ENCODE data around the gene AQP1.
A peak's percentile ranks its signal among the peaks of the same experiment; 100 is the strongest.

Gene AQP1

DNA sequence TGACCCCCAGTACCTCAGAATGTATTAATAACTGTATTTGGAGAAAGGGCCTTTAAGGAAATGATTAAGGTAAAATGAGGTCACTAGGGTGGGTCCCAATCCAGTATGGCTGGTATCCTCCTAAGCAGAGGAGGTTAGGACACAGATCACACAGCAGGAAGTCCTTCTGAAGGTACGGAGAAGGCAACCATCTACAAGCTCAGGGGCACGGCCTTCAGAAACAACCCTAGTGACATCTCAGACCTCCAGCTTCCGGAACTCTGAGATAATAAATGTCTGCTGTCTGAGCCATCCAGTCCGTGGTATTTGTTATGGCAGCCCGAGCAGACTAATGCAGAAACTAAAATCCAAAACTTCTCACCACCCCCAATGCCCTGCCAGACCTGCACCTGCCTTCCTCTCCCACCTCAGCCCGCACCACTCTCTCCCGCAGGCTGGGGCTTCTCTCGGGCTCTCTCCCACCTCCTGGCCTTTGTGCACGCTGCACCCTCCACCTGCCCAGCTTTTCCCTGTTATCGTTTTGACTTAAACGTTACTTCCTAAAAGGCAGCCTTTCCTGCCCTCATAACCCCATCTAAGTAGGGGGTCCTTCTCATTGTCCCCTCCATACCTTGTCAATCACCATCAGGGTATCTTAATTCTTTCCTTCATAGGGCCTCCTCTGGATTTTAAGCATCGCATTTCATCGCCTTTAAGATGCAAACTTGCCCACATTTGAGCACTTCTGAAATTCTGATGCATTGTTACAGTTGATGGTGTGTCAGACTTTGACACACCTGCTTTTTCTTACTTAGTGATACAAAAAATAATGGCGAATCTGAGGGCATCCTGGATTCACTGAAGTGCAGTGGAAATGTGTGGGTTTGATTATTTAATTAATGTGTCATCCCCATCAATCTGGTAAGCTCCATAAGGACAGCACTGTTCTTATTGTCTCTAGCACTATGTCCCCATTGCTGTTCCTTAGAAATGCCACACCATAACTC lies 32.2 kb upstream of the AQP1 start:
- Histone ChIP-seq H3K36me3 (no peaks in the 10 kb centered on the region), H3K27me3 (ENCODE audit: insufficient read depth, low read depth, severe bottlenecking) (no peaks in the 10 kb centered on the region), H3K4me3 (ENCODE audit: low read depth, low read length) (no peak overlapping the region), H3K9me3 (ENCODE audit: severe bottlenecking) (no peaks in the 10 kb centered on the region), H3K27ac (no peak overlapping the region)
- TF ChIP-seq, protein P1, sequence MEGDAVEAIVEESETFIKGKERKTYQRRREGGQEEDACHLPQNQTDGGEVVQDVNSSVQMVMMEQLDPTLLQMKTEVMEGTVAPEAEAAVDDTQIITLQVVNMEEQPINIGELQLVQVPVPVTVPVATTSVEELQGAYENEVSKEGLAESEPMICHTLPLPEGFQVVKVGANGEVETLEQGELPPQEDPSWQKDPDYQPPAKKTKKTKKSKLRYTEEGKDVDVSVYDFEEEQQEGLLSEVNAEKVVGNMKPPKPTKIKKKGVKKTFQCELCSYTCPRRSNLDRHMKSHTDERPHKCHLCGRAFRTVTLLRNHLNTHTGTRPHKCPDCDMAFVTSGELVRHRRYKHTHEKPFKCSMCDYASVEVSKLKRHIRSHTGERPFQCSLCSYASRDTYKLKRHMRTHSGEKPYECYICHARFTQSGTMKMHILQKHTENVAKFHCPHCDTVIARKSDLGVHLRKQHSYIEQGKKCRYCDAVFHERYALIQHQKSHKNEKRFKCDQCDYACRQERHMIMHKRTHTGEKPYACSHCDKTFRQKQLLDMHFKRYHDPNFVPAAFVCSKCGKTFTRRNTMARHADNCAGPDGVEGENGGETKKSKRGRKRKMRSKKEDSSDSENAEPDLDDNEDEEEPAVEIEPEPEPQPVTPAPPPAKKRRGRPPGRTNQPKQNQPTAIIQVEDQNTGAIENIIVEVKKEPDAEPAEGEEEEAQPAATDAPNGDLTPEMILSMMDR (IDR thresholded peaks at IDR 0.05; ENCODE audit: low read depth, low read length), result no peak
- DNase-seq, result no peak

DNA sequence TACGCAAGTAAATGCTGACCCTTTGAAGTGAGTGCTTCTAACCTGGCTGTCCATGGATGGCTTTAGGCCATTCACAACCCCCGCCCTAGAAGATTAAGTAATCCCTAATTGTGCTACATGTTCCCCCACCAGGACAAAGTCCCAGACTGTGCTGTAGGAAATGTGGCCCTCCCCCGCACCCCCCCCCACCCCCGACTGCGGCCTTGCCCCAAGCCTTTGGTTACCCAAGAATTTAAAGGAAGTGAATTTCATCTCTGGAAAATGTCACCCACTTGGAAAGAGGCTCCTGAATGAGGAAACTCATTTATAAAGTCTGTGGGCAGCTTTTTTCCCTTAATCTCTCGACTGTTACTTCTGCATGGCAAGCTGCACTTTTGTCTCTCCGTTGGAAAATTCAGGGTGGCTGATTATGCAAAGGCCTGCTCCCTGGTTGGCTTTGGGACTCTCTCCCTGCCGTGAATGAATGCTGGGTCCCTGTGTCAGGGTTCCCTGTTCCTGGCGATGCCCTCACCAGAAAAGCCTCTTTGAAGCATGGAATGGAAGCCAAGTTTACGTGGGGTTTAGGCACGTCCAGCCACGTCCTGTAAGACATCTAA lies 31.4 kb upstream of the AQP1 start:
- H3K4me3 ChIP-seq (ENCODE audit: low read depth, low read length), result no peak overlapping the region
- no peaks in the 10 kb centered on the region for H3K27me3 ChIP-seq (ENCODE audit: insufficient read depth, low read depth, severe bottlenecking)
- no peaks in the 10 kb centered on the region for H3K9me3 ChIP-seq (ENCODE audit: severe bottlenecking)
- TF ChIP-seq, protein P1 (IDR thresholded peaks at IDR 0.05; ENCODE audit: low read depth, low read length), result no peak
- no peak for DNase-seq
- H3K27ac ChIP-seq, result no peak overlapping the region
- no peaks in the 10 kb centered on the region for H3K36me3 ChIP-seq

DNA sequence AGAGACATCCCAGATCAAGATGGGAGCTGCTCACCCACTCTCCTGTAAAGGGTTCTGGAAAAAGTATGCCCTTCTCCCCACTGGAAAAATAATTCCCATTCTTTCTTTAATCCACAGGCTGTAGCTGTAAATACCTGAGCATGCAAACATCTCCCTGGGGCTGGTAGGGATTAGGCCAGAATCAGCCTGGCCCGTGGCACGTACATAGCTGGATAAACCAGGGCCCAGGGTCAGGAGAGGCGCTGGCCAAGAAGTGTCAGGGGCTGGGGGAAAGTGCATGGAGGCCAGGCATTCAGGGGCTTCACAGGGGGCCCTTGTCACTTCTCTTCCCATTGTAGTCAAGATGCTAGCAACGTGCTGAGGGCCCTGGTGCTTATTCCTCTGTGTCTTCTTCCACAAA lies 30.7 kb upstream of the AQP1 start:
- TF ChIP-seq, protein P1 (IDR thresholded peaks at IDR 0.05; ENCODE audit: low read depth, low read length), result no peak
- no peak overlapping the region for H3K27ac ChIP-seq
- no peak overlapping the region for H3K4me3 ChIP-seq (ENCODE audit: low read depth, low read length)
- DNase-seq, result peak; percentile 35
- H3K9me3 ChIP-seq (ENCODE audit: severe bottlenecking), result no peaks in the 10 kb centered on the region
- H3K36me3 ChIP-seq, result no peaks in the 10 kb centered on the region
- H3K27me3 ChIP-seq (ENCODE audit: insufficient read depth, low read depth, severe bottlenecking), result no peaks in the 10 kb centered on the region

DNA sequence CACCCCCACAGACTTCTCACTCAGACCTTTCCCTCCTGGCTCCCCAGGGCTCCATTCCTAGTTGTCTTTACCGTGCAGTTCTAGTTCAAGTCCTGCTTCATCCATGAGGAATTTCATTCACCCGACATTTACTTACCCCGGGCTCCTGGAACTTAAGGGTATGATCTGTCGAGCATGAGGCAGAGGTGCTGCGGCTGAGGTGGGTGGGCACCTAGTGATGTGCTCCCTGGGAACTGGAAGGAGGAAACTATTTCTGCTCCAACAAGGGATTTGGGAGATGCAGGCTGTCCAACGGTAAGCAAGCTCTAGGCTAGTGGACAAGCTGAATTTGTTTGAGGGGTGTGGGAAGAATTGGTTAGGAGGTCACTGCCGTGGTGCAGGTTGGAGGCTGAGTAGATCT lies 30.2 kb upstream of the AQP1 start:
- Histone ChIP-seq H3K9me3 (ENCODE audit: severe bottlenecking) (no peaks in the 10 kb centered on the region), H3K36me3 (no peaks in the 10 kb centered on the region), H3K4me3 (ENCODE audit: low read depth, low read length) (no peak overlapping the region), H3K27ac (no peak overlapping the region), H3K27me3 (ENCODE audit: insufficient read depth, low read depth, severe bottlenecking) (no peaks in the 10 kb centered on the region)
- no peak for DNase-seq
- TF ChIP-seq, protein P1 (IDR thresholded peaks at IDR 0.05; ENCODE audit: low read depth, low read length), result no peak

DNA sequence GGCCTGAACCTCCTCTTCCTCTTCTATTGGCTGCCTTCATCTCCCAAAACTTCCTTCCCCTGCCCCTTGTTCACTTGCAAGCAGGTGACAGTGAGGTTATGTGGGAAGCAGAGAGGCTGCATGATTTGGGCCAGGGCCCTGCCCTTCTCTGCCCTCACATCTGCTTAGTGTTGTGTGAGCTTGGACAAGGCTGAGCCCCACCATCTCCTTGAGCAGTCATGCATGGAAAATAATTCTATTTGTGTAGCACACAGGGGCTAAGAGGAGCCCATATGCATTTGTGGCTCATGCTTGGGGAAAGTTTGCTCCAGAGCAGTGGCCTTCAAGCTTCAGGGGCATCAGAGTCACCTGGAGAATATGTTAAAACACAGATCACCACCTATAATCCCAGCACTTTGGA lies 26.8 kb upstream of the AQP1 start:
- Histone ChIP-seq H3K36me3 (no peaks in the 10 kb centered on the region), H3K4me3 (ENCODE audit: low read depth, low read length) (no peak overlapping the region), H3K27ac (no peak overlapping the region), H3K27me3 (ENCODE audit: insufficient read depth, low read depth, severe bottlenecking) (no peaks in the 10 kb centered on the region), H3K9me3 (ENCODE audit: severe bottlenecking) (no peaks in the 10 kb centered on the region)
- TF ChIP-seq, protein P1 (IDR thresholded peaks at IDR 0.05; ENCODE audit: low read depth, low read length), result no peak
- no peak for DNase-seq
